Stimulated activated CD8-positive, alpha-beta memory T cell treated with anti-CD3 and anti-CD28 coated beads, Interleukin-4, amount 100 ng/mL, for 4 hours (primary cell): ENCODE measurements around the gene GSKIP.

Experiments
- DNase-seq, 2 donors: peaks; one replicate each; pipeline ENCODE4 v3.0.0-alpha.2; 2020; ENCODE audit warnings: low read depth in 2 of 2, low spot score in 1 of 2

GSKIP gene

DNA sequence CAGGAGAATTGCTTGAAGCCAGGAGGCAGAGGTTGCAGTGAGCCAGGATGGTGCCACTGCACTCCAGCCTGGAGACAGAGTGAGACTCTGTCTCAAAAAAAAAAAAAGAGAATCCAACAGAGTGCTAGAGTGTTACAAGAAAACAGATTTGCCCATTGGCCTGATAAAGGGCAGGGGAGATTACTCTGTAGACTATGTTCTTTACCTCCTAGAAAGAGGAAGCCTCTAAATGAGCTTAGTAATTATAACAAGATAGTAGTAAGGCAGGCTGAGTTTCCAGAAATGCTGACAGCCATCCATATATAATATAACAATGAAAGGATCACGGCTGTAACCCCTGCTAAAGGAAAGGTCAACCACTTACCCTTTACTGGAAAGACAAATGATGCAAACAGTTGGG is 53.0 kb downstream of the GSKIP start:
- no peak for DNase-seq

DNA sequence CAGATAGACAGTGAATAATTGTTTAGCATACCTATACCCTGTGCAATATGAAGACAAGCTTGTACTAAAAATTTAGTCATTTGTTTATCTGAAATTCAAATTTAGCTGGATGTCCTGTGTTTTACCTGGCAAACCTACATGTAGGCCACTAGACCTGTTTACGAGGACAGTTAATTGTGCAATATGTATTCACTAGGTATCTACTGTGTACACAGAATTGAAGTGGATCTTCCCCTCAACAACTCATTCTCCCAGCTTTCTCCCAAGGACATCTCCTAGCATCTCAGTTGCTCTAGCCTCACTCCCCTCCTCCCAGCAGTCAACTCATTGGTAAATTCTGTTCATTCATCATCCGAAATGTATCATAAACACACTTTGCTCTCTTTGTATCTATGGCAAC is 53.9 kb downstream of the GSKIP start:
- no peak for DNase-seq

DNA sequence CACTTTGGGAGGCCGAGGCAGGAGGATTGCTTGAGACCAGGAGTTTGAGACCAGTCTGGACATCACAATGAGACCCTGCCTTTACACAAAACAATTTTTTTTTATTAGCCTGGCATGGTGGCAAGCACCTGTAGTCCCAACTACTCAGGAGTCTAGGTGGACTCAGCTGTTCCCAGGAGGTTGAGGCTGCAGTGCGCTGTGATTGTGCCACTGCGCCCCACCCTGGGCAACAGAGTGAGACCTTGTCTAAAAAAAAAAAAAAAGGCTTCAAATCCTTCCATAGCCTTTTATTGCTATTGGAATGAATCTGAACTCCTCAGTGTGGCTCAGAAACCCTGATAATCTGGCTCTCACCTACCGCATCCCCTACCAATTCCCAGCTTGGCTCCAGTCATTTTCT is 54.7 kb downstream of the GSKIP start:
- DNase-seq: no peak

DNA sequence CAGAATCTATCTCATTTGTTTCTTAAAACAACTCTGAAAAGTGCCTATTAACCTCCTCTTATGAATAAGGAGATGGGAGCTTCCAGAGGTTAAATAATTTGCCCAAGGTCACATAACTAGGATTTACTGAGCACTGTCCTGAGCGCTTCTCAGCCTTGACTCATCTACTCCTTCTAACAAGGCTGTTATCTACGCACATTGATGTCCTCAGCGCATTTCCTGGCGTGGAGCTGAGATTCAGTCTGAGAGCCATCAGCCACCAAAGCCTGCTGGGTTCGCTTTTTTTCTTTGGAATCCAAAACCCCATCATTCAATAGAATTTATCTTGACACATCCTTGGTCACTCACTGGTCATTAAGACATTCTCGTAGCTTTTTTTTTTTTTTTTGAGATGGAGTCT is 57.9 kb downstream of the GSKIP start:
- DNase-seq: no peak

DNA sequence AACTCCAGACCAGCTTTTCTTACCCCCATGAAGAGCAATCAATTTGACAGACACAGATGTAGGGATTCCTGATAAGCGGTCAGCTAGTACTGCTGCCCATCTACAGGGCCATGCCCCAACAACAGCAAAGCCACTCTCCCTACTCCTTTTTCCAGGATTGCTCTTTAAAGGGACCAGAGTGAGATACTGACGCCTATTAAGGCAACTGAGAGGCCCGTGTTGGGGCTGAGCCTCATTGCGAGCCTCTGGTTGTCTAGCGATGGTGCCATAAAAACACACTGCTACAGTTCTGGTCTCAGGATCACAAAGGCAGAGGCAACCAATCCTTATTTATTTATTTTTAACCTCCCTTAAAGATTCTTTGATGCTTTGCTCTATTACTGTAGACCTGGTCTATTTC is 59.7 kb downstream of the GSKIP start:
- DNase-seq: no peak

DNA sequence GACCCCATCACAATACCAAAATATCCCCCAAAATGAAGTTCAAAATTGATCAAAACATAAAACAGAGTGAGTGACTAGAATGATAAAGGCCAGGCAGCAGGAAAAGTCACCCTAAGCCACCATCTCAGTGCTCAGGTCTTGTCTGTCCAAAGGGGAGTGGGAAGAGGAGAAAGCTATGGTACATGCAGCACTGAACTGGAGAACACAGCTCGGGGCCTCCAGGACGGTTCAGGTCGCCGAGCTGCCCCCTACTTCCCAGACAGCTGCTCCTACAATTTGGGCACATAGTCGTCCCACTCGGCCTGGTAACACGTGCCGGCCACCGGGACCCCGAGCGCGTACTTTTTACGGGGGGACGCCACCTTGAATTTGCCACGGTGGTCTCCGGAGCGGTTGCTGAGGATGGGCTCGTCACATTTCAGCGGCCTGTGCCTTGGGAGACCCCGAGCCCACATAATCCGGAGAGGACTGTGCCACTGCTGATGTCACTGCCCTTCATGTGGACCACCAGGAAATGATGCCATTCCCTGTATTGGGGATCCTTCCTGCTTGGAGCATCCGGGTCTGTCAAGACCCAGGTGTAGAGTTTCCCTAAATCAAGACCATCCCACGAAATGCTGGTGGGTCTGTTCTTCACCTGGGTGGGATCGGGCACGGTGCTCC is 60.3 kb downstream of the GSKIP start:
- no peak for DNase-seq

DNA sequence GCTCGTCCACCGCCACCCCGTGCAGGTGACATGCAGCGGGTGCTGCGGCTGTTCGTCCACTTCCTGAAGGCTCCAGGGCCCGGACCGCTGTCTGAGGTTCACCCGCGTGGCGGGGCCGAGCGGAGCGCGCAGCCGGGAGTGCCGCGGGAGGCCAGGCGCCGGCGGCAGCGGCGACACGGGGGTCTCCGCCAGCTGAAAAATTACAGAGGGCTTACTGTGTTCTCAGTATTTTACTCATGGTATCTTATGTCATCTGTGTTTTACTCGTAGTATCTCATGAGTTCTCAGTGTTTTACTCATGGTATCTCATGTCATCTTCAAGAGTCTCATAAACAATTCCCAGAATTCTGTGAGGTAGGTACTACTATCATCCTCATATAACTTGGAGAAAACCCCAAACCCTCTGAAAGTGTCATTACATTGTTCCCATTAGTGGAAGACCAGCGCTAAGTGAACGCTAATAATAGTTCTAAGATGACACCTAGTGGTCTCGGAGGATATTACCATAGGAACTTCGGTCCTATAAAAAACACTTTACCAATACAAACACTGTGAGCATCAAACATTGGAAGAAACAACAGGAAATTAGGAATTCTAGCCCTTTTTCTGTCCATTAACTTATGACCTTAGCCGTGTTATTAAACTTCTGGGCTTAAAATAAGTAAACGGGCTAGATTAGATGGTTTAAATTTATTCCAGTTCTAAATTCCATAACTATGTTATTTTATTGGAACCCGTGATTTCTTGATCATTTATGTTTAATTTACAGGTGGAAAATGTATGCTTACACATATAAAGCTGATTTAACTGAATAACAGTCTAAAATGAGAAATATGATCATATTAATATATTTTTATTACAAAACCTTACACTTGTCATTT is 61.0 kb downstream of the GSKIP start:
- DNase-seq: no peak

DNA sequence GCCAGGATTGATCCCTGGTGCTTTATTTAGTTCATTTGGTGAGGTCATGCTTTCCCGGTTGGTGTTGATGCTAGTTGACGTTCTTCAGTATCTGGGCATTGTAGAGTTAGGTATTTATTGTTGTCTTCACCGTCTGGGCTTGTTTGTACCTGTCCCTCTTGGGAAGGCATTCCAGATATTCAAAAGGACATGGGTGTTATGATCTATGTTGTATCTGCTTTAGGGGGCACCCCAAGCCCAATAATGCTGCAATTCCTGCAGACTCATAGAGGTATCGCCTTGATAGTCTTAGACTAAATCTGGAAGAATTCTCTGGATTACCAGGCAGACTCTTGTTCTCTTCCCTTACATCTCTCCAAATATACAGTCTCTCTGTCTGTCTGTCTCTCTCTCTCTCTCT is 70.7 kb downstream of the GSKIP start:
- no peak for DNase-seq
